ENCODE data around the gene CUEDC1. TPM values are rescaled to one million over a fixed set of nuclear protein-coding genes. Genes with fewer than 3 reads are reported as not detected.

Gene CUEDC1
- total and polyA plus RNA-seq, 9 of the 15 experiments (the other 6 are each of a cell fraction or from before 2014, with no cell fraction given): 0.20 to 4.1 (median 1.6) TPM; not detected in 1

DNA sequence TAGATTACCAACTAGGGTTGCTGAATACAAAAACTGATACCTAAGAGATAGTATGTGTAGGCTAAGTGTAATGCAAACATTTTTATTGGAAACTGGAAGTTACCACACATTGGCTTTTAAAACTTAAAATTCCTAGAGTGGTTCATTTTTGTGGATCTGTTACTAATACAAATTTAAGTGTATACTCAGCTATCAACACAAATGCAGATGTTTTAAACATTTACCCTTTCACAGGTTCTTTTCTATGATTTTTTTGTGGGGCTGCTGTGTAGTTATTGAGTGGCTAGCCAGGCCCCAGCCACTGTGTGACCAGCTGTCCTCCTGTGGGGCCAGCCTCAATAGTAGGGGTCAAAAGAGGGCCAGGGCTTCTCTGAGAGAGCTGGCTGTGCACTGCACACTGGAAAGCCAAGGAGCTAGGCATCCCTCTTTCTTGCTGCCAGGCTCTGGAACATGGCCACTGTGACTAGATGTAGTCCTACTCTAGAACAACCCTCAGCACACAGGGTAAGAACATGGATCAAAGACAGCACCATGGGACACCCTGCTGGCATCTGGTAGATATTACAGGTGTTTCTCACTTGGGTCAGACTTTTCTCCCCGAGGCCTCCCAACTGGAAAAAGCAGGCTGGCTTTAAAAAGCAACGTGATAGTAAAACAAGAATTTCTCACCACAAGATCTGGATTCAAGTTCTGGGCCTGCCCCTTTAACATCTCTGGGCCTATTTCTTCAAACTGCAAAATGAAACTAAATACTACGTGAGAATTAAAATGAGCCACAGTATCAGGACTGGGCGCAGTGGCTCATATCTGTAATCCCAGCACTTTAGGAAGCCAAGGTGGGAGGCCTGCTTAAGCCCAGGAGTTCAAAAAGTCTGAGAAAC is 40.1 kb upstream of the CUEDC1 start (continued):
- peak; percentile 57 to 72 for TF ChIP-seq RAD21 (CRISPR knock-in tag; conservative IDR thresholded peaks at IDR 0.05 in 1 of 2, IDR thresholded peaks at IDR 0.05 in 1 of 2)
- TF ChIP-seq POLR2H (tag; IDR thresholded peaks at IDR 0.05; ENCODE audit: low read depth): 0 out of 2 replicates have a peak, but pooled peaks have one; percentile 8
- TF ChIP-seq, protein P1, sequence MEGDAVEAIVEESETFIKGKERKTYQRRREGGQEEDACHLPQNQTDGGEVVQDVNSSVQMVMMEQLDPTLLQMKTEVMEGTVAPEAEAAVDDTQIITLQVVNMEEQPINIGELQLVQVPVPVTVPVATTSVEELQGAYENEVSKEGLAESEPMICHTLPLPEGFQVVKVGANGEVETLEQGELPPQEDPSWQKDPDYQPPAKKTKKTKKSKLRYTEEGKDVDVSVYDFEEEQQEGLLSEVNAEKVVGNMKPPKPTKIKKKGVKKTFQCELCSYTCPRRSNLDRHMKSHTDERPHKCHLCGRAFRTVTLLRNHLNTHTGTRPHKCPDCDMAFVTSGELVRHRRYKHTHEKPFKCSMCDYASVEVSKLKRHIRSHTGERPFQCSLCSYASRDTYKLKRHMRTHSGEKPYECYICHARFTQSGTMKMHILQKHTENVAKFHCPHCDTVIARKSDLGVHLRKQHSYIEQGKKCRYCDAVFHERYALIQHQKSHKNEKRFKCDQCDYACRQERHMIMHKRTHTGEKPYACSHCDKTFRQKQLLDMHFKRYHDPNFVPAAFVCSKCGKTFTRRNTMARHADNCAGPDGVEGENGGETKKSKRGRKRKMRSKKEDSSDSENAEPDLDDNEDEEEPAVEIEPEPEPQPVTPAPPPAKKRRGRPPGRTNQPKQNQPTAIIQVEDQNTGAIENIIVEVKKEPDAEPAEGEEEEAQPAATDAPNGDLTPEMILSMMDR (IDR thresholded peaks at IDR 0.05 in 2 of 3, conservative IDR thresholded peaks at IDR 0.05 in 1 of 3; ENCODE audit: insufficient read depth in 2 of 3, low read depth in 1 of 3, low read length in 3 of 3): peak; percentile 70 to 80 (median 78)
- TF ChIP-seq TRIM24 (IDR thresholded peaks at IDR 0.05): no peak
- peak; percentile 89 for TF ChIP-seq POLR2AphosphoS2 (IDR thresholded peaks at IDR 0.05; ENCODE audit: low read length)
- peak; percentile 53; the same call in 1 of the 2 replicates for TF ChIP-seq SMC3 (conservative IDR thresholded peaks at IDR 0.05; ENCODE audit: insufficient read depth, low read depth, low read length)
- TF ChIP-seq SMAD1 (IDR thresholded peaks at IDR 0.05; ENCODE audit: low read depth, low read length, partially characterized antibody): peak; percentile 15
- no peak for TF ChIP-seq ZNF586 (CRISPR knock-in tag; conservative IDR thresholded peaks at IDR 0.05)
- TF ChIP-seq, protein P2, sequence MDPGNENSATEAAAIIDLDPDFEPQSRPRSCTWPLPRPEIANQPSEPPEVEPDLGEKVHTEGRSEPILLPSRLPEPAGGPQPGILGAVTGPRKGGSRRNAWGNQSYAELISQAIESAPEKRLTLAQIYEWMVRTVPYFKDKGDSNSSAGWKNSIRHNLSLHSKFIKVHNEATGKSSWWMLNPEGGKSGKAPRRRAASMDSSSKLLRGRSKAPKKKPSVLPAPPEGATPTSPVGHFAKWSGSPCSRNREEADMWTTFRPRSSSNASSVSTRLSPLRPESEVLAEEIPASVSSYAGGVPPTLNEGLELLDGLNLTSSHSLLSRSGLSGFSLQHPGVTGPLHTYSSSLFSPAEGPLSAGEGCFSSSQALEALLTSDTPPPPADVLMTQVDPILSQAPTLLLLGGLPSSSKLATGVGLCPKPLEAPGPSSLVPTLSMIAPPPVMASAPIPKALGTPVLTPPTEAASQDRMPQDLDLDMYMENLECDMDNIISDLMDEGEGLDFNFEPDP (CRISPR knock-in tag; IDR thresholded peaks at IDR 0.05): 0 out of 2 replicates have a peak, but pooled peaks have one; percentile 35
- TF ChIP-seq RCOR1 (IDR thresholded peaks at IDR 0.05; ENCODE audit: borderline replicate concordance in 1 of 2, low read depth in 2 of 2, low read length in 2 of 2): 0 out of 4 replicates have a peak, but pooled peaks of 1 of the 2 experiments have one; percentile 10
- no peak for TF ChIP-seq ZNF436 (CRISPR knock-in tag; IDR thresholded peaks at IDR 0.05)
- TF ChIP-seq ARHGAP35 (IDR thresholded peaks at IDR 0.05; ENCODE audit: partially characterized antibody): no peak
